Left forelimb (tissue), 1 donor: ENCODE measurements around the gene SATL1.
"Not testable (repeated sequence)": the region's sequence is repeated elsewhere in the genome, so short reads cannot be mapped to it uniquely, and the experiment has no call there.

ENCODE experiments used
- DNase-seq: peaks from one replicate; pipeline ENCODE4 v3.0.0-alpha.2; 2018; ENCODE audit warnings: low spot score

Gene SATL1

GRCh38 chrX:85108165-85108564 lies 135.4 kb downstream of the SATL1 start:
- DNase-seq: no peak

GRCh38 chrX:85107407-85107806 lies 136.2 kb downstream of the SATL1 start:
- no peak for DNase-seq

GRCh38 chrX:85089321-85089840 lies 154.2 kb downstream of the SATL1 start:
- DNase-seq: no peak

- no peak for DNase-seq
These were observed 158.7 kb downstream of the SATL1 start for GRCh38 chrX:85084770-85085393.

GRCh38 chrX:85077247-85077646 lies 166.3 kb downstream of the SATL1 start:
- DNase-seq: not testable (repeated sequence)

- no peak for DNase-seq
These were observed 177.9 kb downstream of the SATL1 start for GRCh38 chrX:85065512-85066198.

GRCh38 chrX:85052636-85053343 lies 190.8 kb downstream of the SATL1 start:
- DNase-seq: no peak

GRCh38 chrX:85052205-85052604 lies 191.4 kb downstream of the SATL1 start:
- DNase-seq: no peak

GRCh38 chrX:85051627-85052026 lies 192.0 kb downstream of the SATL1 start:
- no peak for DNase-seq
